SK-N-SH (cell line): ENCODE measurements around the gene DDX54. TPM values are rescaled to one million over a fixed set of nuclear protein-coding genes. Genes with fewer than 3 reads are reported as not detected.

Source experiments
- CTCF ChIA-PET: fragments of 300-600, 350-600 bp; formaldehyde crosslinking; extraction: SDS; loops from one replicate; lab custom pipeline; 2021; lab: Yijun Ruan, JAX
- POLR2A ChIA-PET: fragments of 350-600 bp; sonication (Branson Sonifier 250); formaldehyde crosslinking; extraction: SDS; loops from one replicate; lab custom pipeline; 2020; ENCODE audit warnings: antibody characterized with exemption, inconsistent platforms; lab: Yijun Ruan, JAX
- DNase-seq: peaks from one replicate; pipeline ENCODE4 v3.0.0; 2012
- H2AFZ ChIP-seq: fragments of 200-600 bp; sonication (generic); 2 replicates; pipeline ENCODE4 v1.8.1; 2016; ENCODE audit warnings: antibody characterized with exemption, mild to moderate bottlenecking, low read depth
- H3F3A ChIP-seq: fragments of 200-600 bp; sonication (generic); replicated peaks from 2 replicates; pipeline ENCODE3; 2016; ENCODE audit warnings: antibody characterized with exemption, mild to moderate bottlenecking; ENCODE audit not compliant: insufficient read depth
- H3K27ac ChIP-seq, 2 experiments: fragments of 200-500 bp in 1 of 2; fragments of 200-600 bp in 1 of 2; sonication (Bioruptor generic) in 1 of 2; sonication (generic), shearing (Covaris generic) in 1 of 2; 2 replicates each; pipeline versions ENCODE4 v1.5.1 to v1.6.1; 2014 to 2016; ENCODE audit warnings: low read depth in 2 of 2, inconsistent platforms in 1 of 2, low read length in 1 of 2, mild to moderate bottlenecking in 1 of 2, mixed read lengths in 1 of 2
- H3K27me3 ChIP-seq: fragments of 200-600 bp; sonication (generic), shearing (Covaris generic); 2 replicates; pipeline ENCODE4 v1.6.1; 2016; ENCODE audit warnings: mixed run types; ENCODE audit not compliant: insufficient read depth
- H3K36me3 ChIP-seq, 2 experiments: fragments of 200-500 bp in 1 of 2; fragments of 200-600 bp in 1 of 2; sonication (Bioruptor generic) in 1 of 2; sonication (generic) in 1 of 2; replicated peaks in 1 of 2; 2 replicates each; pipeline versions ENCODE3 to v1.5.1; 2014 to 2016; ENCODE audit warnings: low read length in 1 of 2, mild to moderate bottlenecking in 1 of 2; ENCODE audit not compliant: insufficient read depth in 2 of 2, control insufficient read depth in 1 of 2
- H3K4me1 ChIP-seq, 2 experiments: fragments of 200-500 bp in 1 of 2; fragments of 200-600 bp in 1 of 2; sonication (Bioruptor generic) in 1 of 2; sonication (generic), shearing (Covaris generic) in 1 of 2; 2 replicates each; pipeline versions ENCODE4 v1.5.1 to v1.6.1; 2014 to 2016; ENCODE audit warnings: low read depth in 1 of 2, low read length in 1 of 2, mixed run types in 1 of 2; ENCODE audit not compliant: insufficient read depth in 2 of 2, control insufficient read depth in 1 of 2
- H3K4me2 ChIP-seq: fragments of 200-600 bp; sonication (generic), shearing (Covaris generic); 2 replicates; pipeline ENCODE4 v1.6.1; 2017; ENCODE audit warnings: mixed run types
- H3K4me3 ChIP-seq, 2 experiments: fragments of 200-500 bp in 1 of 2; fragments of 200-600 bp in 1 of 2; sonication (Bioruptor generic) in 1 of 2; sonication (generic), shearing (Covaris generic) in 1 of 2; 2 replicates each; pipeline versions ENCODE4 v1.5.1 to v1.8.1; 2014 to 2016; ENCODE audit warnings: low read depth in 2 of 2, inconsistent platforms in 1 of 2, low read length in 1 of 2, mild to moderate bottlenecking in 1 of 2, mixed read lengths in 1 of 2, moderate library complexity in 1 of 2
- H3K79me2 ChIP-seq: fragments of 200-600 bp; sonication (generic); 2 replicates; pipeline ENCODE4 v1.8.1; 2017; ENCODE audit warnings: mild to moderate bottlenecking; ENCODE audit not compliant: insufficient read depth
- H3K9ac ChIP-seq: fragments of 200-600 bp; sonication (generic); 2 replicates; pipeline ENCODE4 v1.6.1; 2017; ENCODE audit warnings: mixed run types
- H3K9me2 ChIP-seq: fragments of 200-600 bp; sonication (generic); 2 replicates; pipeline ENCODE4 v1.6.1; 2017; ENCODE audit warnings: mixed run types
- H3K9me3 ChIP-seq: fragments of 200-600 bp; sonication (generic); 2 replicates; pipeline ENCODE4 v1.6.1; 2017; ENCODE audit warnings: mixed run types, mild to moderate bottlenecking, moderate library complexity
- H4K20me1 ChIP-seq: fragments of 200-600 bp; sonication (generic); 2 replicates; pipeline ENCODE4 v1.6.1; 2017; ENCODE audit warnings: mild to moderate bottlenecking, mixed run types; ENCODE audit not compliant: insufficient read depth
- CHD2 ChIP-seq: fragments of 150-350 bp; IDR thresholded peaks from 2 replicates; pipeline ENCODE4 v1.6.1; 2018; ENCODE audit warnings: low read length; ENCODE audit not compliant: partially characterized antibody
- ELF1 ChIP-seq: IDR thresholded peaks from 2 replicates; pipeline ENCODE4 v1.4.0; 2012
- EZH2phosphoT487 ChIP-seq: fragments of 200-600 bp; sonication (generic); IDR thresholded peaks from 2 replicates; pipeline ENCODE4 v1.6.1; 2017; ENCODE audit warnings: low read depth, mixed run types, mild to moderate bottlenecking, antibody characterized with exemption, moderate library complexity, borderline replicate concordance
- FOSL2 ChIP-seq: IDR thresholded peaks from 2 replicates; pipeline ENCODE4 v1.4.0; 2012; ENCODE audit warnings: low read depth, mild to moderate bottlenecking, moderate library complexity, borderline replicate concordance
- FOXM1 ChIP-seq: IDR thresholded peaks from 2 replicates; pipeline ENCODE4 v1.4.0; 2012; ENCODE audit warnings: low read depth, mild to moderate bottlenecking
- GABPA ChIP-seq: IDR thresholded peaks from 2 replicates; pipeline ENCODE4 v1.4.0; 2012; ENCODE audit warnings: low read depth, mild to moderate bottlenecking
- JUND ChIP-seq: IDR thresholded peaks from 2 replicates; pipeline ENCODE4 v1.4.0; 2012
- MAX ChIP-seq: IDR thresholded peaks from 2 replicates; pipeline ENCODE4 v1.4.0; 2012; ENCODE audit warnings: low read depth
- MEF2A ChIP-seq: IDR thresholded peaks from 2 replicates; pipeline ENCODE4 v1.4.0; 2012; ENCODE audit warnings: low read depth, borderline replicate concordance
- MXI1 ChIP-seq: IDR thresholded peaks from 2 replicates; pipeline ENCODE4 v1.6.1; 2012; ENCODE audit warnings: mild to moderate bottlenecking, low read depth, low read length, improper control_type of control experiment
- NFIC ChIP-seq: IDR thresholded peaks from 2 replicates; pipeline ENCODE4 v1.4.0; 2012; ENCODE audit warnings: borderline replicate concordance
- NRF1 ChIP-seq: IDR thresholded peaks from 2 replicates; pipeline ENCODE4 v1.6.1; 2012; ENCODE audit warnings: low read depth, mild to moderate bottlenecking, low read length
- POLR2AphosphoS5 ChIP-seq: IDR thresholded peaks from 2 replicates; pipeline ENCODE4 v1.6.1; 2012; ENCODE audit warnings: low read depth, low read length
- RCOR1 ChIP-seq: fragments of 150-350 bp; IDR thresholded peaks from 2 replicates; pipeline ENCODE4 v1.6.1; 2017; ENCODE audit warnings: antibody characterized with exemption, low read length
- RFX5 ChIP-seq: IDR thresholded peaks from 2 replicates; pipeline ENCODE4 v1.6.1; 2012; ENCODE audit warnings: mild to moderate bottlenecking, improper control_type of control experiment, low read length
- RXRA ChIP-seq: IDR thresholded peaks from 2 replicates; pipeline ENCODE4 v1.4.0; 2012; ENCODE audit warnings: low read depth, mild to moderate bottlenecking, borderline replicate concordance
- SMC3 ChIP-seq: IDR thresholded peaks from 2 replicates; pipeline ENCODE4 v1.6.1; 2012; ENCODE audit warnings: low read depth, low read length, improper control_type of control experiment
- TCF12 ChIP-seq: IDR thresholded peaks from 2 replicates; pipeline ENCODE4 v1.4.0; 2012
- TEAD4 ChIP-seq: IDR thresholded peaks from 2 replicates; pipeline ENCODE4 v1.4.0; 2012; ENCODE audit warnings: mild to moderate bottlenecking, borderline replicate concordance; ENCODE audit not compliant: insufficient read depth
- YY1 ChIP-seq: IDR thresholded peaks from 2 replicates; pipeline ENCODE4 v1.4.0; 2012; ENCODE audit warnings: low read depth, mild to moderate bottlenecking
- WGBS: methylation state at CpG from one replicate; pipeline ENCODE4 v1.1.6; 2017; ENCODE audit warnings: low lambda C conversion rate; 5-methylcytosine and 5-hydroxymethylcytosine counted together
- polyA plus RNA-seq, 3 experiments: library from polyadenylated mRNA; depleted of rRNA; stranded (reverse); fragments of >200 nt; gene quantifications; 2 replicates each; pipeline ENCODE4 v1.2.3, GENCODE V29; 2012
- TF ChIP-seq, protein P1 (sequence below): IDR thresholded peaks from 2 replicates; pipeline ENCODE4; 2012
- TF ChIP-seq, protein P2 (sequence below): fragments of 150-350 bp; IDR thresholded peaks from 2 replicates; pipeline ENCODE4 v1.6.1; 2017; ENCODE audit warnings: antibody characterized with exemption, low read length, low read depth, borderline replicate concordance

Gene DDX54
- polyA plus RNA-seq, 1 of the 3 experiments (the other 2 are of a cell fraction): 69.9 TPM

DNA sequence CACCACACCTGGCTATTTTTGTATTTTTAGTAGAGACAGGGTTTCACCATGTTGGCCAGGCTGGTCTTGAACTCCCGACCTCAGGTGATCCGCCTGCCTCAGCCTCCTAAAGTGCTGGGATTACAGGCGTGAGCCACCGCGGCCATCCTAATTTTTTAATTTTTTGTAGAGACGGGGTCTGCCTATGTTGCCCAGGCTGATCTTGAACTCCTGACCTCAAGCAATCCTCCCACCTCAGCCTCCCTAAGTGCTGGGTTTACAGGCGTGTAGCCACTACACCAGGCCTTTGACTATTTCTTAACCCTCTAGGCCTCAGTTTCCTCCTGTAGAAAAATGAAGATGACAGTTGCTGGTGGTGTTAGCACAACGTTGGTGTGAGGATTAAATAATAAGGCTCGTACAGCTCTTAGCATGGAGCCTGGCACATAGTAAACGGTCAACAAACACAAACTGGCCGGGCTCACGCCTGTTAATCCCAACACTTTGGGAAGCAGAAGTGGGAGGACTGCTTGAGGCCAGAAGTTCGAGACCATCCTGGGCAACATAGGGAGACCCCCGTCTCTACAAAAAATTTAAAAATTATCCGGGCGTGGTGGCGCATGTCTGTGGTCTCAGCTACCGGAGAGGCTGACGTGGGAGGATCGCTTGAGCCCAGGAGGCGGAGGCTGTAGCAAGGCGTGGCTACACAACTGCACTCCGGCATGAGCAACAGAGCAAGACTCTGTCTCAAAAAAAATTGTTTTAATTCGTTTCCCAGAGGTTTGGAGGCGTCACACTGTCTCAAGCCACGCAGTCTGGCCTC, 979 bp downstream of the DDX54 start:
- POLR2A ChIA-PET: no interaction called here

DNA sequence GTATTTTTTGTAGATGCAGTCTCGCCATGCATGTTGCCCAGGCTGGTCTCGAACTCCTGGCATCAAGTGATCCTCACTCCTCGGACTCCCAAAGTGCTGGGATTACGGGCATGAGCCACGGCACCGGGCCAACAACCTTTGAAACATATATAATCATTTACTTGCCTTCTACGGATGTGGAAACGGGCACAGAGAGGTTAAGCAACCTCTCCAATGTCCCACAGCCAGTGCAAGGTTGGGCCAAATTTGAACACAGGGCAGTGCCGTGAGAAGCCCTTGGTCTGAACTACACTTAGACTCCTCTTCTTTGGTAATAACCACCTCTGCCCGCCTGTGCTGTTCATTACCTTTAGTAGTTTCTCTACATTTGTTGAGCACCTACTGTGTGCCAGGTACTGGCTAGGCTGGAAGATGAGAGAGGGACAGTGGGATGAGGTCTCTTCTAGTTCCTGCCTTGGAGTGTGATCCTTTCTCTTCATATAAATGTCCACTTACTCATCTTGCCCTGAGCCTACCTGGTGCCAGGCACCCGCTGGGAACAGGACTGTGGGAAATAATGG, 2.2 kb downstream of the DDX54 start:
- no peaks in the 10 kb centered on the region for H3K9me2 ChIP-seq
- peaks cover 76% of the 10 kb centered on the region for H3K79me2 ChIP-seq
- H3K27ac ChIP-seq: no peak overlapping the region
- H3K9me3 ChIP-seq: no peaks in the 10 kb centered on the region
- H3K27me3 ChIP-seq: no peaks in the 10 kb centered on the region
- no peak overlapping the region for H2AFZ ChIP-seq
- H3K4me1 ChIP-seq: peaks cover 5 to 10% of the 10 kb centered on the region in 2 experiments; a peak in 2 of 4 replicates
- no peak for DNase-seq
- POLR2A ChIA-PET: no interaction called here
- peaks cover 20% of the 10 kb centered on the region in 2 experiments for H3K36me3 ChIP-seq
- no peak overlapping the region for H3K9ac ChIP-seq
- H4K20me1 ChIP-seq: peaks cover 6% of the 10 kb centered on the region
- no peak overlapping the region; the same call in 1 of the 2 replicates for H3K4me2 ChIP-seq
- WGBS: 93% methylated on average over 11 of the region's 11 CpGs
- CTCF ChIA-PET: interaction anchor here (3.5 kb wide), 1 partner anchor 9 kb away, joined by 12 read pairs; no protein-coding TSS in a partner anchor
- peaks cover 9% of the 10 kb centered on the region for H3F3A ChIP-seq
- no peak overlapping the region for H3K4me3 ChIP-seq
- TF ChIP-seq TEAD4 (no peak), POLR2AphosphoS5 (no peak), MEF2A (no peak), MAX (no peak), RFX5 (no peak), TCF12 (no peak), FOXM1 (no peak), CHD2 (no peak), EZH2phosphoT487 (no peak), RCOR1 (no peak), NFIC (no peak), NRF1 (no peak), MXI1 (no peak)
- TF ChIP-seq, all 33 proteins: peak for 0

More for the DNA sequence above, 979 bp downstream of the DDX54 start:
- no peak for DNase-seq
- no peaks in the 10 kb centered on the region for H3K9me3 ChIP-seq
- peak overlapping the region; percentile 90 for H2AFZ ChIP-seq
- no peaks in the 10 kb centered on the region for H3K27me3 ChIP-seq
- H3K36me3 ChIP-seq: peaks cover 15 to 16% of the 10 kb centered on the region in 2 experiments
- H3K4me1 ChIP-seq: peaks cover 5 to 10% of the 10 kb centered on the region in 2 experiments; a peak in 2 of 4 replicates
- peak overlapping the region; percentile 95 for H3K4me2 ChIP-seq
- peaks cover 6% of the 10 kb centered on the region for H4K20me1 ChIP-seq
- peak overlapping the region; percentile 76 to 92 for H3K4me3 ChIP-seq
- no peaks in the 10 kb centered on the region for H3K9me2 ChIP-seq
- H3F3A ChIP-seq: peaks cover 9% of the 10 kb centered on the region
- CTCF ChIA-PET: interaction anchor here (0.8 to 3.5 kb wide), 3 partner anchors 10 to 342 kb away, joined by 3 to 12 read pairs (median 4); no protein-coding TSS in a partner anchor
- WGBS: 54% methylated on average over 16 of the region's 26 CpGs
- H3K9ac ChIP-seq: peak overlapping the region; percentile 99
- H3K27ac ChIP-seq: peak overlapping the region; percentile 81 to 93; a peak in 3 of 4 replicates
- no peak for TF ChIP-seq FOSL2
- no peak for TF ChIP-seq FOXM1
- TF ChIP-seq, protein P1, sequence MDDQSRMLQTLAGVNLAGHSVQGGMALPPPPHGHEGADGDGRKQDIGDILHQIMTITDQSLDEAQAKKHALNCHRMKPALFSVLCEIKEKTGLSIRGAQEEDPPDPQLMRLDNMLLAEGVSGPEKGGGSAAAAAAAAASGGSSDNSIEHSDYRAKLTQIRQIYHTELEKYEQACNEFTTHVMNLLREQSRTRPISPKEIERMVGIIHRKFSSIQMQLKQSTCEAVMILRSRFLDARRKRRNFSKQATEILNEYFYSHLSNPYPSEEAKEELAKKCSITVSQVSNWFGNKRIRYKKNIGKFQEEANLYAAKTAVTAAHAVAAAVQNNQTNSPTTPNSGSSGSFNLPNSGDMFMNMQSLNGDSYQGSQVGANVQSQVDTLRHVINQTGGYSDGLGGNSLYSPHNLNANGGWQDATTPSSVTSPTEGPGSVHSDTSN: no peak
- TF ChIP-seq, protein P2, sequence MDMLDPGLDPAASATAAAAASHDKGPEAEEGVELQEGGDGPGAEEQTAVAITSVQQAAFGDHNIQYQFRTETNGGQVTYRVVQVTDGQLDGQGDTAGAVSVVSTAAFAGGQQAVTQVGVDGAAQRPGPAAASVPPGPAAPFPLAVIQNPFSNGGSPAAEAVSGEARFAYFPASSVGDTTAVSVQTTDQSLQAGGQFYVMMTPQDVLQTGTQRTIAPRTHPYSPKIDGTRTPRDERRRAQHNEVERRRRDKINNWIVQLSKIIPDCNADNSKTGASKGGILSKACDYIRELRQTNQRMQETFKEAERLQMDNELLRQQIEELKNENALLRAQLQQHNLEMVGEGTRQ: no peak
- no peak for TF ChIP-seq RFX5
- TF ChIP-seq YY1: no peak
- TF ChIP-seq JUND: no peak
- TF ChIP-seq SMC3: no peak
- no peak for TF ChIP-seq RXRA
- TF ChIP-seq ELF1: no peak
- TF ChIP-seq MXI1: no peak; the same call in 1 of the 2 replicates
- TF ChIP-seq GABPA: no peak
- TF ChIP-seq, all 33 proteins: peak for 0
- H3K79me2 ChIP-seq: peaks cover 81% of the 10 kb centered on the region
